Measurements from ENCODE around the gene GRK7. TPM values are rescaled to one million over a fixed set of nuclear protein-coding genes. Genes with fewer than 3 reads are reported as not detected.
A peak's percentile ranks its signal among the peaks of the same experiment; 100 is the strongest.
"Not testable (repeated sequence)": the region's sequence is repeated elsewhere in the genome, so short reads cannot be mapped to it uniquely, and the experiment has no call there.

GRK7 gene
- total RNA-seq, 1 donor = not detected

DNA sequence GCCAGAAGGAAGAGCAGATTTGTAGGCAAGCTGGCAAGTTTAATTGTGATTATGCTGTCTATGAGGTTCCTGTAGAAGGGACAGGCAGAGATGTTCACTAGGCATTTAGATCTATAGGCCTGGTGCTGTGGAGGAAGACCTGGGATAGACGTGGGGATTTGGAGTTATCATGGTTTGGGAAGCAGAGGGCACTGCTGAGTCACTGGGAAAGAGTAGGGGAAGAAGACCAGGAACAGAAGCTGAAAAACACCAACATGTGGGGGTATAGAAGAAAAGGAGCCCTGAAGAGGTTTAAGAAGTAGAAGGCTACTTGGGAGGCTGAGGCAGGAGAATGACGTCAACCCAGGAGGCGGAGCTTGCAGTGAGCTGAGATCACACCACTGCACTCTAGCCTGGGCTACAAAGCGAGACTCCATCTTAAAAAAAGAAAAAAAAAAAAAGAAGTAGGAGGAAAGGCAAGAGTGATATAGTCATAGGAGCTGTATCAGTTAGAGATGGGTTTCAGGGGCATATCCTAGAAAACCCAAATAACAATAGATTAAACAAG is 19.3 kb downstream of the GRK7 start:
- DNase-seq (ENCODE audit: low read depth) = peak; percentile 50

DNA sequence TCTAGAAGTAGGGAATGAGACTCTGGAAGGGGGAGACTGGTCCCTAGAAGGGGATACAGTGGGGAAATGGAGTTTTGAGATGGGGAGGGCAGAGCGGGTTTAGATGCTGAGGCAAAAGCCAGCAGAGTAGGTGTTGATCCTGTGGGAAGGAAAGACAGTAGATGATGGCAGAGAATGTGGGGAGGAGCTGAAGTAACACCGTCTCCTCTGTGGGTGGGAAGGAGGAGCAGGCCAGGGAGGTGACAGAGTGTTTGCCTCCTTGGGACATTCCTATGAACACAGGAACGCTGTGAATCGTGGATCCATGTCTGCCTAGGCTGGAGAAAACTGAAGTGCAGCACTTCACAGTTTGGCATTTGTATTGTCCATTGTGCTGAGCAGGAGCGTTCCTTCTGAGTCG is 20.4 kb downstream of the GRK7 start:
- DNase-seq (ENCODE audit: low read depth) = no peak
- TF ChIP-seq, protein P1, sequence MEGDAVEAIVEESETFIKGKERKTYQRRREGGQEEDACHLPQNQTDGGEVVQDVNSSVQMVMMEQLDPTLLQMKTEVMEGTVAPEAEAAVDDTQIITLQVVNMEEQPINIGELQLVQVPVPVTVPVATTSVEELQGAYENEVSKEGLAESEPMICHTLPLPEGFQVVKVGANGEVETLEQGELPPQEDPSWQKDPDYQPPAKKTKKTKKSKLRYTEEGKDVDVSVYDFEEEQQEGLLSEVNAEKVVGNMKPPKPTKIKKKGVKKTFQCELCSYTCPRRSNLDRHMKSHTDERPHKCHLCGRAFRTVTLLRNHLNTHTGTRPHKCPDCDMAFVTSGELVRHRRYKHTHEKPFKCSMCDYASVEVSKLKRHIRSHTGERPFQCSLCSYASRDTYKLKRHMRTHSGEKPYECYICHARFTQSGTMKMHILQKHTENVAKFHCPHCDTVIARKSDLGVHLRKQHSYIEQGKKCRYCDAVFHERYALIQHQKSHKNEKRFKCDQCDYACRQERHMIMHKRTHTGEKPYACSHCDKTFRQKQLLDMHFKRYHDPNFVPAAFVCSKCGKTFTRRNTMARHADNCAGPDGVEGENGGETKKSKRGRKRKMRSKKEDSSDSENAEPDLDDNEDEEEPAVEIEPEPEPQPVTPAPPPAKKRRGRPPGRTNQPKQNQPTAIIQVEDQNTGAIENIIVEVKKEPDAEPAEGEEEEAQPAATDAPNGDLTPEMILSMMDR (IDR thresholded peaks at IDR 0.05; ENCODE audit: insufficient read depth, low read length) = no peak
- no peak overlapping the region for H3K4me3 ChIP-seq (ENCODE audit: low read depth, low read length)

More for the DNA sequence above, 19.3 kb downstream of the GRK7 start:
- TF ChIP-seq, protein P1 (IDR thresholded peaks at IDR 0.05; ENCODE audit: insufficient read depth, low read length) = peak; percentile 37
- no peak overlapping the region for H3K4me3 ChIP-seq (ENCODE audit: low read depth, low read length)

DNA sequence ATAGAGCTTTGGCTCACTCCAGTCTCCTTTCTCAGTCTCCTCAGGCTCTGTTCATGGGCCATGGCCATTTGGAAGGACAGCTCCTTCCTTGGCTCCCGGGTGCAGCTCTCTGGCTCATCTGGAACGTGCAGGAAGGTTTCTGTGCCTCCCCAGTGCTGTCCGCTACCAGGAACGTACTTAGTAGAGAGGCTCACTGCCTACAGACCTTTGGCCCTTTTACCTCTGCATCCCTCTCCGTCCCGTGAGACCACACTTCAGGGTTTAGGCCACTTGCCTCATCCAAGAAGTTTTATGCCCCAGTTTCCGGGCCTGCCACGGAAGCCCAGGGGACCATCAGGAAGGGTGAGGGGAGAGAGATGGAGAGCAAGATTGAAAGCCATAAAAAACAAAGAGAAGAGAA is 20.9 kb downstream of the GRK7 start:
- no peak overlapping the region for H3K4me3 ChIP-seq (ENCODE audit: low read depth, low read length)
- TF ChIP-seq, protein P1 (IDR thresholded peaks at IDR 0.05; ENCODE audit: insufficient read depth, low read length) = no peak
- no peak for DNase-seq (ENCODE audit: low read depth)

DNA sequence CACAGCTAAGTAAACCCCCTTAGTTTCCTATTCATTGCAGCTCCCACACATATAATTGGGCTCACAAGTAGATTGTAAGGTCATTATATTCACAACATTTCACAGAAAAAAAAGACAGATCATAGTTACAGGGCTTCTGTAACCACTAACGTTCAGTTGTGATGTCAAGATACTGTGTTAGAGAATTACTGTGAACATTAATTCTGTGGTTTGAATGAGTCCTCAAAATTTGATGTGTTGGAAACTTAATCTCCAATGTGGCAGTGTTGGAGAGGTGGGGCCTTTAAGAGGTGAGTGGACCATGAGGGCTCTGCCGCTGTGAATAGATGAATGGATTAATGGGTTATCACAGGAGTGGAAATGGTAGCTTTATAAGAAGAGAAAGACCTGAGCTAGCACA is 21.3 kb downstream of the GRK7 start:
- no peak overlapping the region for H3K4me3 ChIP-seq (ENCODE audit: low read depth, low read length)
- TF ChIP-seq, protein P1 (IDR thresholded peaks at IDR 0.05; ENCODE audit: insufficient read depth, low read length) = no peak
- no peak for DNase-seq (ENCODE audit: low read depth)

DNA sequence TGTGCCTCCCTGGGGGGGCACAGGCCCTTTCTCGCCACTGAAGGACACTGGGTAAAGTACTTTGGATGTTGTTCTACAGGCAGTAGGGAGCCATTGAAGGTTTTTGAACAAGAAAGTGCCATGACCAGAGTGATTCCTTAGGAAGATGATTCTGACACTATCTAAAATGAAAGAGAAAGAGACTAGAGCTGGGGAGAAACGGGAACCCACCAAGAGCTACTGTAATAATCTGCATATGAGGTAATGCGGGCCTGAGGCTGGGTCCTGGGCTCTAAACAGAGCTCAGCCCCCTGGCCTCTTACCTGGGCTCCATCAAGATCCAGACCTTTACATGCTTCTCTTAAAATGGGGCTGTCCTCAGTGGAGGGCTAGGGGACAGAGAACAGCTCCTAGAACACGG is 24.9 kb downstream of the GRK7 start:
- TF ChIP-seq, protein P1 (IDR thresholded peaks at IDR 0.05; ENCODE audit: insufficient read depth, low read length) = no peak
- H3K4me3 ChIP-seq (ENCODE audit: low read depth, low read length) = no peak overlapping the region
- no peak for DNase-seq (ENCODE audit: low read depth)

DNA sequence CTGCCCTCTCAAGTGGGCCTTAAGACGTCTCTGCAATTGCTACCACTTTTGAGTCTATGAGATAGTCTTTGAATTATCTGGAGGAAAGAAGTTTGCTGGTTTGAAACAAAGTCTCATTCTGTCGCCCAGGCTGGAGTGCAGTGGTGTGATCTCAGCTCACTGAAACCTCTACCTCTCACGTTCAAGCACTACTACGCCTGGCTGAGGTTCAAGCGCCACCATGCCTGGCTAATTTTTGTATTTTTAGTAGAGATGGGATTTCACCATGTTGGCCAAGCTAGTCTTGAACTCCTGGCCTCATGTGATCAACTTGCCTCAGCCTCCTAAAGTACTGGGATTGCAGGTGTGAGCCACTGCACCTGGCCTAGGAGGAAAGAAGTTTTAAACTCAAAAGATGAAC is 25.5 kb downstream of the GRK7 start:
- not testable (repeated sequence) for DNase-seq (ENCODE audit: low read depth); H3K4me3 ChIP-seq (ENCODE audit: low read depth, low read length)

DNA sequence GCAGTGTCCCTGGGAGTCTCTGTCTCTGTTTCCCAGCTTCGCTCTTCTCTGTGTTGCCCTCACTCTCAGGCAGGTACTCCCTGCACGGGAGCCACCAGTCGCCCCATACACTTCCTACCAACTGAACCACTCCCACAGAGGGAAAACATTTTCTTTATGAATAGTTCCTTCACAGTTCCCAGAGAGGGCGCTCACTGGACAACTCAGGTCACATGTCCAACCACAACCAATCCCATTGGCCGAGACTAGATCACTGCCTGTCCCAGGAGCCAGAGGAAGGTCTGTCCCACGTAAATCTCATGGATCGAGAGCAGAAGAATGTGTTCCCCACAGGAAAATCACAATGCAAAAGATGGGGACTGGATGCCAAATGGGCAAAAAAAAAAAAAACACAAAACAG is 26.1 kb downstream of the GRK7 start:
- no peak overlapping the region for H3K4me3 ChIP-seq (ENCODE audit: low read depth, low read length)
- no peak for DNase-seq (ENCODE audit: low read depth)
- TF ChIP-seq, protein P1 (IDR thresholded peaks at IDR 0.05; ENCODE audit: insufficient read depth, low read length) = no peak

Measured in fibroblast of the aortic adventitia (primary cell).